GM23338 (cell line): Measurements from ENCODE around the gene PLCD3.

Experiments used
- CREB1 ChIP-seq: fragments of 250-450 bp; sonication (Bioruptor Pico); IDR thresholded peaks from 2 replicates; pipeline ENCODE4 v1.5.0; 2020; ENCODE audit warnings: low read depth, mild to moderate bottlenecking, moderate library complexity
- EZH2 ChIP-seq: fragments of 200-600 bp; sonication (generic); IDR thresholded peaks from one replicate; pipeline ENCODE4 v1.8.0; 2017; ENCODE audit warnings: antibody characterized with exemption, mild to moderate bottlenecking, low read depth; ENCODE audit not compliant: unreplicated experiment
- EZH2phosphoT487 ChIP-seq: fragments of 200-600 bp; sonication (generic); IDR thresholded peaks from one replicate; pipeline ENCODE4 v1.8.1; 2018; ENCODE audit warnings: antibody characterized with exemption; ENCODE audit not compliant: unreplicated experiment
- JUNB ChIP-seq: IDR thresholded peaks from one replicate; pipeline ENCODE4 v1.6.1; 2016; ENCODE audit warnings: antibody characterized with exemption; ENCODE audit not compliant: unreplicated experiment
- NANOG ChIP-seq: IDR thresholded peaks from 2 replicates; pipeline ENCODE4 v1.6.1; 2016; ENCODE audit warnings: antibody characterized with exemption, borderline replicate concordance
- POLR2AphosphoS5 ChIP-seq: IDR thresholded peaks from 2 replicates; pipeline ENCODE4 v1.6.1; 2016; ENCODE audit warnings: antibody characterized with exemption, low read depth
- STAT1 ChIP-seq: IDR thresholded peaks from one replicate; pipeline ENCODE4 v1.6.1; 2016; ENCODE audit warnings: antibody characterized with exemption; ENCODE audit not compliant: unreplicated experiment
- ZNF114 ChIP-seq: fragments of 250-450 bp; sonication (Bioruptor Pico); IDR thresholded peaks from 2 replicates; pipeline ENCODE4 v1.5.0; 2020; ENCODE audit warnings: mild to moderate bottlenecking, moderate library complexity
- ZNF331 ChIP-seq: fragments of 250-450 bp; sonication (Bioruptor Pico); IDR thresholded peaks from 2 replicates; pipeline ENCODE4 v1.5.0; 2020; ENCODE audit warnings: low read depth, mild to moderate bottlenecking, moderate library complexity
- TF ChIP-seq, protein P1 (sequence below), 2 experiments: fragments of 200-600 bp in 1 of 2; sonication (generic) in 1 of 2; conservative IDR thresholded peaks; 2 replicates each; pipeline versions ENCODE4 v1.5.1 to v1.6.1; 2016 to 2017; ENCODE audit warnings: antibody characterized with exemption in 2 of 2, low read depth in 2 of 2, mild to moderate bottlenecking in 2 of 2, moderate library complexity in 1 of 2
- TF ChIP-seq, protein P2 (sequence below): IDR thresholded peaks from one replicate; pipeline ENCODE4 v1.6.1; 2018; ENCODE audit warnings: antibody characterized with exemption; ENCODE audit not compliant: unreplicated experiment
- TF ChIP-seq, protein P3 (sequence below): IDR thresholded peaks from 2 replicates; pipeline ENCODE4 v1.6.1; 2016; ENCODE audit warnings: antibody characterized with exemption

DNA sequence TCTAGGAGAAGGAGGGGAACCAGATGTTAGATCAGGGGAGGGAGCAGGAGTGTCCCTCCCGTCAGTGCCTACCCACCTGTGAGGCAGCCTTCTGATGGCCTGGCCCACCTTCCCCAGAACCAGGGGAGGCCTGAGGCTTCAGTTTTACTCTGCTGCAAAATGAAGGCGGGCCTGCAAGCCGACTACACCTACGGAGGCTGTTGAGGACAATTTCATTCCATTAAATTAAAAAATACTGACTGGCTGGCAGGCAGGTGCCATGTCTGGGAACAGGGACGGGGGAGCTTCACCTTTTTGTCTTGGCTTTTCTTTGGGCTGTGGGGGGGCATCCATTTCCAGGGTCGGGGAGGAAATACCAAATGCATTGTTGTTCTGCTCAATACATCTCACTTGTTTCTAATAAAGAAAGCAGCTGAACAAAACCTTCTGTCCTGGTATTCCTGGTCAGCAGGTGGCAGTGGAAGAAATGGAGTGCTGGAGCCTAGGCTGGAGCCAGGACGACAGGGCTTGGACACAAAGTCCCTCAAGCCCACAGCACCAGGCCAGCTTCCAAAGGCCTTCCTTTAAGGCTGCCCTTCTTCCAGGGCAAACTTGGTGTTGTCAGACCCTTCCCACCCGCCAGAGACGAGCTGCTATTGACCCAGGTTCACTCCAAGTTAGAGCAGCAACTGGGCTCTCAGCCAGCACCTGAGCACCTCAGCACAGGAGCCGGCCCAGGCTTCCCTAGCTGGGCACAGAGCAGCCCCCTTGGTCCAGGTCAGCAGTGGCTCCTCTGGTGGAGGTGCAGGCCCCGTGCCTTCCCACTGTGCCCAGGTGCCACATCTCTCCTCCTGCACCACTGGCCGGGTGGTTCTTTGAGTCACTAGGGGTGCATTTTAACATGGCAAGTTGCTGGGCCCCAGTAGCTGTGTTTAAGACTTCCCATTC, 23.5 kb downstream of the PLCD3 start:
- TF ChIP-seq NANOG = no peak
- TF ChIP-seq, protein P1, sequence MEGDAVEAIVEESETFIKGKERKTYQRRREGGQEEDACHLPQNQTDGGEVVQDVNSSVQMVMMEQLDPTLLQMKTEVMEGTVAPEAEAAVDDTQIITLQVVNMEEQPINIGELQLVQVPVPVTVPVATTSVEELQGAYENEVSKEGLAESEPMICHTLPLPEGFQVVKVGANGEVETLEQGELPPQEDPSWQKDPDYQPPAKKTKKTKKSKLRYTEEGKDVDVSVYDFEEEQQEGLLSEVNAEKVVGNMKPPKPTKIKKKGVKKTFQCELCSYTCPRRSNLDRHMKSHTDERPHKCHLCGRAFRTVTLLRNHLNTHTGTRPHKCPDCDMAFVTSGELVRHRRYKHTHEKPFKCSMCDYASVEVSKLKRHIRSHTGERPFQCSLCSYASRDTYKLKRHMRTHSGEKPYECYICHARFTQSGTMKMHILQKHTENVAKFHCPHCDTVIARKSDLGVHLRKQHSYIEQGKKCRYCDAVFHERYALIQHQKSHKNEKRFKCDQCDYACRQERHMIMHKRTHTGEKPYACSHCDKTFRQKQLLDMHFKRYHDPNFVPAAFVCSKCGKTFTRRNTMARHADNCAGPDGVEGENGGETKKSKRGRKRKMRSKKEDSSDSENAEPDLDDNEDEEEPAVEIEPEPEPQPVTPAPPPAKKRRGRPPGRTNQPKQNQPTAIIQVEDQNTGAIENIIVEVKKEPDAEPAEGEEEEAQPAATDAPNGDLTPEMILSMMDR (conservative IDR thresholded peaks at IDR 0.05; ENCODE audit: low read depth in 2 of 2) = peak in 1 of 2 experiments; percentile 30; a peak in 2 of 4 replicates
- TF ChIP-seq POLR2AphosphoS5 = no peak
- no peak for TF ChIP-seq EZH2
- no peak for TF ChIP-seq CREB1 (CRISPR knock-in tag)
- TF ChIP-seq, protein P2, sequence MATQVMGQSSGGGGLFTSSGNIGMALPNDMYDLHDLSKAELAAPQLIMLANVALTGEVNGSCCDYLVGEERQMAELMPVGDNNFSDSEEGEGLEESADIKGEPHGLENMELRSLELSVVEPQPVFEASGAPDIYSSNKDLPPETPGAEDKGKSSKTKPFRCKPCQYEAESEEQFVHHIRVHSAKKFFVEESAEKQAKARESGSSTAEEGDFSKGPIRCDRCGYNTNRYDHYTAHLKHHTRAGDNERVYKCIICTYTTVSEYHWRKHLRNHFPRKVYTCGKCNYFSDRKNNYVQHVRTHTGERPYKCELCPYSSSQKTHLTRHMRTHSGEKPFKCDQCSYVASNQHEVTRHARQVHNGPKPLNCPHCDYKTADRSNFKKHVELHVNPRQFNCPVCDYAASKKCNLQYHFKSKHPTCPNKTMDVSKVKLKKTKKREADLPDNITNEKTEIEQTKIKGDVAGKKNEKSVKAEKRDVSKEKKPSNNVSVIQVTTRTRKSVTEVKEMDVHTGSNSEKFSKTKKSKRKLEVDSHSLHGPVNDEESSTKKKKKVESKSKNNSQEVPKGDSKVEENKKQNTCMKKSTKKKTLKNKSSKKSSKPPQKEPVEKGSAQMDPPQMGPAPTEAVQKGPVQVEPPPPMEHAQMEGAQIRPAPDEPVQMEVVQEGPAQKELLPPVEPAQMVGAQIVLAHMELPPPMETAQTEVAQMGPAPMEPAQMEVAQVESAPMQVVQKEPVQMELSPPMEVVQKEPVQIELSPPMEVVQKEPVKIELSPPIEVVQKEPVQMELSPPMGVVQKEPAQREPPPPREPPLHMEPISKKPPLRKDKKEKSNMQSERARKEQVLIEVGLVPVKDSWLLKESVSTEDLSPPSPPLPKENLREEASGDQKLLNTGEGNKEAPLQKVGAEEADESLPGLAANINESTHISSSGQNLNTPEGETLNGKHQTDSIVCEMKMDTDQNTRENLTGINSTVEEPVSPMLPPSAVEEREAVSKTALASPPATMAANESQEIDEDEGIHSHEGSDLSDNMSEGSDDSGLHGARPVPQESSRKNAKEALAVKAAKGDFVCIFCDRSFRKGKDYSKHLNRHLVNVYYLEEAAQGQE = no peak
- no peak for TF ChIP-seq ZNF331 (CRISPR knock-in tag)
- TF ChIP-seq JUNB = no peak
- no peak for TF ChIP-seq EZH2phosphoT487
- TF ChIP-seq, protein P3, sequence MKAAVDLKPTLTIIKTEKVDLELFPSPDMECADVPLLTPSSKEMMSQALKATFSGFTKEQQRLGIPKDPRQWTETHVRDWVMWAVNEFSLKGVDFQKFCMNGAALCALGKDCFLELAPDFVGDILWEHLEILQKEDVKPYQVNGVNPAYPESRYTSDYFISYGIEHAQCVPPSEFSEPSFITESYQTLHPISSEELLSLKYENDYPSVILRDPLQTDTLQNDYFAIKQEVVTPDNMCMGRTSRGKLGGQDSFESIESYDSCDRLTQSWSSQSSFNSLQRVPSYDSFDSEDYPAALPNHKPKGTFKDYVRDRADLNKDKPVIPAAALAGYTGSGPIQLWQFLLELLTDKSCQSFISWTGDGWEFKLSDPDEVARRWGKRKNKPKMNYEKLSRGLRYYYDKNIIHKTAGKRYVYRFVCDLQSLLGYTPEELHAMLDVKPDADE = no peak
- no peak for TF ChIP-seq ZNF114 (CRISPR knock-in tag)
- no peak for TF ChIP-seq STAT1
